ENCODE results near the gene IFT52.

GRCh38 chr20:43662943-43663655 is 72.4 kb downstream of the IFT52 start:
- TF ChIP-seq CTCF (IDR thresholded peaks at IDR 0.05; ENCODE audit: low read depth, low read length, poor library complexity, severe bottlenecking) (no peak), EZH2phosphoT487 (IDR thresholded peaks at IDR 0.05; ENCODE audit: borderline replicate concordance, low read length) (no peak)

All from DOHH2 (cell line).